Small intestine (tissue), 7 donors: ENCODE results near the gene TMPRSS7. TPM values are rescaled to one million over a fixed set of nuclear protein-coding genes. Genes with fewer than 3 reads are reported as not detected.

ENCODE experiments used
- DNase-seq, 2 donors: peaks; one replicate each; pipeline versions ENCODE4 v3.0.0 to v3.0.0-alpha.2; 2013
- FAIRE-seq: peaks from 2 replicates; lab custom pipeline; 2012; peaks lifted over from hg19 to GRCh38; lab: Jason Lieb, UNC
- H3K27ac ChIP-seq, 3 donors: one replicate each; pipeline ENCODE4 v1.5.1; 2013; ENCODE audit warnings: low read length in 2 of 3, mild to moderate bottlenecking in 2 of 3, control low read depth in 1 of 3, inconsistent platforms in 1 of 3, low read depth in 1 of 3, moderate library complexity in 1 of 3
- H3K27me3 ChIP-seq, 3 donors: one replicate each; pipeline ENCODE4 v1.6.1; 2013; ENCODE audit warnings: low read length in 3 of 3, inconsistent platforms in 1 of 3; ENCODE audit not compliant: control insufficient read depth in 3 of 3, insufficient read depth in 3 of 3
- H3K36me3 ChIP-seq, 3 donors: one replicate each; pipeline ENCODE4 v1.6.1; 2013; ENCODE audit warnings: low read length in 3 of 3, inconsistent platforms in 1 of 3, low read depth in 1 of 3, mild to moderate bottlenecking in 1 of 3, moderate library complexity in 1 of 3; ENCODE audit not compliant: control insufficient read depth in 3 of 3, insufficient read depth in 2 of 3
- H3K4me1 ChIP-seq, 3 donors: one replicate each; pipeline ENCODE4 v1.6.1; 2013; ENCODE audit warnings: low read length in 2 of 3, inconsistent platforms in 1 of 3, low read depth in 1 of 3, mild to moderate bottlenecking in 1 of 3, moderate library complexity in 1 of 3; ENCODE audit not compliant: control insufficient read depth in 3 of 3, insufficient read depth in 2 of 3
- H3K4me3 ChIP-seq, 3 donors: one replicate each; pipeline ENCODE4 v1.5.1; 2013; ENCODE audit warnings: low read length in 3 of 3, control low read depth in 1 of 3, inconsistent platforms in 1 of 3, low read depth in 1 of 3, mild to moderate bottlenecking in 1 of 3, moderate library complexity in 1 of 3
- H3K9me3 ChIP-seq, 2 donors: one replicate each; pipeline ENCODE4 v1.6.1; 2013; ENCODE audit warnings: low read depth in 1 of 2, low read length in 1 of 2; ENCODE audit not compliant: control insufficient read depth in 2 of 2, insufficient read depth in 1 of 2
- WGBS, 3 donors: extraction: QIAGEN DNeasy Blood & Tissue Kit; methylation state at CpG; one replicate each; pipeline ENCODE4 v1.1.7; 2013; 5-methylcytosine and 5-hydroxymethylcytosine counted together
- polyA plus RNA-seq, 4 donors: library from polyadenylated mRNA; stranded (reverse) in 3 of 4; unstranded in 1 of 4; fragments of 200-250 nt in 3 of 4; fragments of 120-200 nt in 1 of 4; gene quantifications; one replicate each; pipeline versions ENCODE4 v1.2.1 to v1.2.3, GENCODE V29; 2013
- donor health status: healthy with polysubstance abuse.
- donor health status: control.
- donor health status: control.
- donor health status: Bipolar disorder and iron deficiency.
- donor health status: healthy.

The TMPRSS7 gene
- polyA plus RNA-seq, 4 donors = 0.22 to 0.81 (median 0.31) TPM; not detected in 1

DNA sequence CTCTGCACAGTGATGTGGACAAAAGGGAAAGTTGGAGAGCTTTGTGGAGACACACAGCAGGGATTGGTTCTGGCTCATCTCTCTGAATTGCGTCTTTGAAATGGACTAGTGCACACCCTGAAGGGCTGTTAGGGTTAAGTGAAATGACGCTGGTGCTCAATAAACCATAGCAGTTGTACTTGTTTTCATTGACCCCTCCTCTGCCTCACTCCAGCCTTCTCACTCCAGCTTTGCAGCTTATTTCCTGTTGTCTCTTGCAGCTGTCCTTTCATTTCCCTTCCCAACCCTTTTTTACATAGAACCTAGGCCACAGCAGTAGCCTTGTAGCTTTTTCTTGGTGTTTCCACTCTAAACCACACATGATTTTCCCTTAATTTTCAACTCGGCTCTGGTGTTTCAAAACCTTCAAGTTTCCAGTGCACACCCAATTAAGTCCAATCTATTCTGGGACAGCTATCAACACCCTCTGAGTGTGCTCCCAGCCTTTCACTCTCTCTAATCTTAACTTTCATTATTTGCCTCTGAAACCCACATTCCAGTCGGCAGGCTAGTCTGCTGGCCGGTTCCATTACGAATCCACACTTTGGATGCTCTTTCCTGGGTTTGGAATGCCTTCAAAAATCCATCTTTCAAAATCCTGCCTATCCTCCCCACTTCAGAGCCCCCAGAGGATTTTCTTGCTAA is 58.1 kb downstream of the TMPRSS7 start:
- Histone ChIP-seq H3K9me3 (no peaks in the 10 kb centered on the region), H3K27ac (peak overlapping the region in 2 of 3 donors; percentile 14 to 34), H3K4me1 (peaks cover 0 to 42% (median 4%) of the 10 kb centered on the region in 3 donors), H3K36me3 (peaks cover 0 to 5% (median 0%) of the 10 kb centered on the region in 3 donors), H3K27me3 (peaks cover 0 to 5% (median 0%) of the 10 kb centered on the region in 3 donors), H3K4me3 (no peak overlapping the region)
- 43 to 47% (median 47%) methylated on average over 6 of the region's 6 CpGs for WGBS, 3 donors
- FAIRE-seq = no peak
- peak; percentile 15 to 50 for DNase-seq

- H3K36me3 ChIP-seq = peaks cover 0 to 5% (median 0%) of the 10 kb centered on the region in 3 donors
- peaks cover 0 to 3% (median 0%) of the 10 kb centered on the region in 3 donors for H3K27me3 ChIP-seq
- no peak overlapping the region for H3K4me3 ChIP-seq
- H3K4me1 ChIP-seq = peaks cover 0 to 39% (median 4%) of the 10 kb centered on the region in 3 donors
- no peaks in the 10 kb centered on the region for H3K9me3 ChIP-seq
- no peak for DNase-seq
- H3K27ac ChIP-seq = peak overlapping the region in 2 of 3 donors; percentile 14 to 34
- FAIRE-seq = no peak
These were observed 58.6 kb downstream of the TMPRSS7 start for GRCh38 chr3:112093180-112093522.

DNA sequence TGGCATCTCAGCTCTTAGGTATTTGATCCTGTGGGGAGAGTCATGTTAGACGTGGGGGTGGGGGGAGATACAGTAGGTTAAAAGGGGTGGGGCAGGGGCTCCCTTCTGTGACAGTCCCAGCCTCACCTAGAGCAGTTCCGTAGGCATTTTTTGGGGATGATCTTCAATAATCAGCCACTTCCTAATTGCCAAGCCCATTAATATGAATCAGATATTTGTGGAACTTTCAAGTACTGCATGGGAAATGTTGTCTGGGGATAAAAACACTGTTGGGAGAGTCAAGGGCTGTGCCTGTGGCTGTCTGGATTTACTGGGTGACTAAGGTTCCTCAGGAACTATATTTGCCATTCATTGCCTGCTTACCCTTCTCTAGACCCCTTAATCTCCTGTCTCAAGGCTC is 61.2 kb downstream of the TMPRSS7 start:
- DNase-seq (no peak), FAIRE-seq (no peak)
- H3K4me3 ChIP-seq = no peak overlapping the region
- no peaks in the 10 kb centered on the region for H3K9me3 ChIP-seq
- H3K4me1 ChIP-seq = peaks cover 0 to 27% (median 2%) of the 10 kb centered on the region in 3 donors
- peaks cover 0 to 3% (median 0%) of the 10 kb centered on the region in 3 donors for H3K27me3 ChIP-seq
- H3K27ac ChIP-seq = no peak overlapping the region
- H3K36me3 ChIP-seq = peaks cover 0 to 5% (median 0%) of the 10 kb centered on the region in 3 donors
- 27 to 46% (median 43%) methylated on average over 2 of the region's 2 CpGs for WGBS, 3 donors

- Histone ChIP-seq H3K36me3 (peaks cover 0 to 5% (median 0%) of the 10 kb centered on the region in 3 donors), H3K27ac (no peak overlapping the region), H3K4me1 (peaks cover 0 to 23% (median 0%) of the 10 kb centered on the region in 3 donors), H3K27me3 (peaks cover 0 to 3% (median 0%) of the 10 kb centered on the region in 3 donors), H3K4me3 (no peak overlapping the region), H3K9me3 (no peaks in the 10 kb centered on the region)
- FAIRE-seq (no peak), DNase-seq (peak; percentile 11 to 46)
- 44 to 65% (median 62%) methylated on average over 2 of the region's 2 CpGs for WGBS, 3 donors
These were observed 61.6 kb downstream of the TMPRSS7 start for GRCh38 chr3:112096176-112096575.

DNA sequence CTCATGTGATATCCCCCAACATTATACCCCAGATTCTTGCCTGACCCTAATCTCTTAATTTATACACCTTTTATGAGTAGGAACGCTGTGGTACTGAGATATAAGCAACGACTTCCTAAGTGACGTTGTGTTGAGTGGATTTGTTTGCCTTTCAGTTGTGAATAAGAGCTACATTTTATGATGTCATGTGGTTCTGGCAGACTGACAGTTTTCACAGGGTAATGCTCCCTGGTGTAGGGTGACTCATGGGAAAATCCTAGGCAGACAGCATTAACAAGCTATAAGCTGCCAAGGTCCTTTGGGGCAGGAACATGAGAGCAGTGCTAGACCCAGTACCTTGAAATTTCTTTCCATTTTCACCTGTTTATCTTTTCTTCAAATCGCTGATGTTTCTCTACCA is 62.8 kb downstream of the TMPRSS7 start:
- FAIRE-seq = no peak
- peak; percentile 91 to 92 for DNase-seq
- H3K4me3 ChIP-seq = no peak overlapping the region
- H3K36me3 ChIP-seq = peaks cover 0 to 5% (median 0%) of the 10 kb centered on the region in 3 donors
- peaks cover 0 to 17% (median 0%) of the 10 kb centered on the region in 3 donors for H3K4me1 ChIP-seq
- 15 to 25% (median 17%) methylated on average over 4 of the region's 4 CpGs for WGBS, 3 donors
- peak overlapping the region in 1 of 3 donors; percentile 56 for H3K27ac ChIP-seq
- peaks cover 0 to 3% (median 0%) of the 10 kb centered on the region in 3 donors for H3K27me3 ChIP-seq
- no peaks in the 10 kb centered on the region for H3K9me3 ChIP-seq

DNA sequence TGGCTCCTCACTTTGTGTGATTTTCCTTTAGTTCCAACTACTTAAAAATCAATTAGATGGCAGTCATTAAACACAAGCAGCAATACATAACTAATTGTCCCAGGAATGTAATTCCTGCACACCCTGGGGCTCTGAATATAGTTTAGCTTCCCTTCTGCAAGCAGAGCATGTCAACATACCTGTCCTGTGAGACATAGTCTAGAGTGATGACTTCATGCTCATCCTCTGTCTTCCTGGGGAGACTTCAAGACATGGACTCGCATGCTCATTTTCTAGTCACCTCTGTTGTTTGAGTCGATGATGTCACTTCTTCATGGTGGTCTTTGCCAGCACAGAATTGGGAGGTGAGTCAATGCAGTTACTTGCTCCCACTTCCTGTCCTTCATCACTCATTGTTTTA is 67.4 kb downstream of the TMPRSS7 start:
- no peaks in the 10 kb centered on the region for H3K27me3 ChIP-seq
- H3K36me3 ChIP-seq = peaks cover 0 to 4% (median 2%) of the 10 kb centered on the region in 3 donors
- peaks cover 0 to 4% (median 0%) of the 10 kb centered on the region in 3 donors for H3K4me1 ChIP-seq
- DNase-seq = no peak
- no peak overlapping the region for H3K4me3 ChIP-seq
- 90 to 95% (median 93%) methylated on average over 2 of the region's 2 CpGs for WGBS, 3 donors
- no peak overlapping the region for H3K27ac ChIP-seq
- FAIRE-seq = no peak
- no peaks in the 10 kb centered on the region for H3K9me3 ChIP-seq

- 83 to 92% (median 86%) methylated on average over 2 of the region's 2 CpGs for WGBS, 3 donors
- H3K27ac ChIP-seq = no peak overlapping the region
- FAIRE-seq = no peak
- H3K4me3 ChIP-seq = no peak overlapping the region
- no peaks in the 10 kb centered on the region for H3K4me1 ChIP-seq
- no peaks in the 10 kb centered on the region for H3K9me3 ChIP-seq
- DNase-seq = no peak
- H3K27me3 ChIP-seq = no peaks in the 10 kb centered on the region
- peaks cover 0 to 4% (median 2%) of the 10 kb centered on the region in 3 donors for H3K36me3 ChIP-seq
These were observed 70.2 kb downstream of the TMPRSS7 start for GRCh38 chr3:112104774-112105173.

GRCh38 chr3:112109322-112109721 is 74.8 kb downstream of the TMPRSS7 start:
- Histone ChIP-seq H3K27me3 (no peaks in the 10 kb centered on the region), H3K4me3 (no peak overlapping the region), H3K4me1 (no peaks in the 10 kb centered on the region), H3K9me3 (no peaks in the 10 kb centered on the region), H3K36me3 (peaks cover 0 to 12% (median 2%) of the 10 kb centered on the region in 3 donors), H3K27ac (no peak overlapping the region)
- DNase-seq (no peak), FAIRE-seq (no peak)
- WGBS, 3 donors = 57 to 64% (median 64%) methylated on average over 5 of the region's 5 CpGs
